HG02884 (cell line): ENCODE measurements around the gene SRSF12.

ENCODE experiments used
- ATAC-seq: cut with Tn5 transposase; IDR thresholded peaks from one replicate; pipeline ENCODE4 v1.9.1; 2021; ENCODE audit warnings: mild to moderate bottlenecking, moderate library complexity; ENCODE audit not compliant: unreplicated experiment

SRSF12 gene

GRCh38 chr6:89117211-89118108 is at the start of gene SRSF12:
SRSF12 (minus strand) TSS chr6:89118071; CDS start chr6:89117887, 184 bp downstream.
- peak; percentile 70 for ATAC-seq

GRCh38 chr6:89162047-89162371 is 44.1 kb upstream of the SRSF12 start:
- ATAC-seq: no peak

- no peak for ATAC-seq
Observed at GRCh38 chr6:89161326-89162046, 43.6 kb upstream of the SRSF12 start.

GRCh38 chr6:89160331-89161092 is 42.6 kb upstream of the SRSF12 start:
- ATAC-seq: no peak

- no peak for ATAC-seq
Observed at GRCh38 chr6:89154131-89154530, 36.3 kb upstream of the SRSF12 start.

- no peak for ATAC-seq
Observed at GRCh38 chr6:89148016-89148750, 30.3 kb upstream of the SRSF12 start.

- peak; percentile 18 for ATAC-seq
Observed at GRCh38 chr6:89146718-89147700, 29.1 kb upstream of the SRSF12 start.

GRCh38 chr6:89145956-89146717 is 28.3 kb upstream of the SRSF12 start, which contains the start of gene PM20D2:
PM20D2 (plus strand) TSS chr6:89146055; CDS start chr6:89146145, 90 bp downstream.
- ATAC-seq: peak; percentile 54

GRCh38 chr6:89145091-89145955 is 27.5 kb upstream of the SRSF12 start:
- peak; percentile 67 for ATAC-seq

- peak; percentile 36 for ATAC-seq
Observed at GRCh38 chr6:89144354-89144906, 26.6 kb upstream of the SRSF12 start.

- no peak for ATAC-seq
Observed at GRCh38 chr6:89140347-89141156, 22.7 kb upstream of the SRSF12 start.

GRCh38 chr6:89139509-89140346 is 21.9 kb upstream of the SRSF12 start:
- no peak for ATAC-seq

GRCh38 chr6:89138173-89138572 is 20.3 kb upstream of the SRSF12 start:
- no peak for ATAC-seq

- ATAC-seq: no peak
Observed at GRCh38 chr6:89134723-89135122, 16.9 kb upstream of the SRSF12 start.

GRCh38 chr6:89133981-89134380 is 16.1 kb upstream of the SRSF12 start:
- ATAC-seq: no peak

- no peak for ATAC-seq
Observed at GRCh38 chr6:89132057-89132456, 14.2 kb upstream of the SRSF12 start.
